ENCODE measurements around the gene HERC5. TPM values are rescaled to one million over a fixed set of nuclear protein-coding genes. Genes with fewer than 3 reads are reported as not detected.
"Not testable (repeated sequence)": the region's sequence is repeated elsewhere in the genome, so short reads cannot be mapped to it uniquely, and the experiment has no call there.

HERC5 gene
- total RNA-seq, 1 donor from 2014 or later, result 21.2 TPM

GRCh38 chr4:88437873-88438272 lies 19.0 kb upstream of the HERC5 start:
- H3K9me3 Mint-ChIP-seq; H3K27me3 Mint-ChIP-seq (ENCODE audit: insufficient read depth); intact Hi-C loops (cut with micrococcal nuclease); H3K27ac Mint-ChIP-seq; DNase-seq (ENCODE audit: low spot score); H3K4me3 Mint-ChIP-seq: not testable (repeated sequence)
- Mint-ChIP-seq H3K4me1 (ENCODE audit: low read depth) (peaks cover 11% of the 10 kb centered on the region), H3K36me3 (ENCODE audit: low read depth) (peaks cover 65% of the 10 kb centered on the region)

DNA sequence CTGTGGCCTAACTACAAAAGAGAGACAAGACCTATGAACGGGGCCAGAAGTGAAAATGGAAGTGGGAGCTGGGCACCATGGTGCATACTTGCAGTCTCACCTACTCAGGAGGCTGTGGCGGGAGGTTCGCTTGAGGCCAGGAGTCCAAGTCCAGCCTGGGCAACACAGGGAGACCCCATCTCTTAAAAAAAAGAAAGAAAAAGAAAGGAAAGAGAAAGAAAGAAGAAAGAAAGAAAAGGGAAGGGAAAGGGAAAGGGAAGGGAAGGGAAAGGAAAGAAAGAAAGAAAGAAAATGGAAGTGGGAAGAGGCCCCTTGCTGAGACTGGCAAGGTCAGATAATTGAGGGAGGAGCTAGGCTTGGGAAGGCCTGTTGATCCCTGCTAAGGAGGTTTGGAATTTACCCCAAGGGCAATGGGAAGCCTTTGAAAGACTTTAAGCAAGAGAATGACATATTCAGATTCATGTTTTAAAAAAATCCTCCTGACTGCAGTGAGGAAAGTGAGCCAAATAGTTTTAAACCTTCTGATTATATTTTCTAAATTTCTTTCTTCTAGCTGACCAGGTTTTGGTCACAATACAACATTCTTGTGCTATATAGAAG lies 17.7 kb upstream of the HERC5 start:
- peaks cover 17% of the 10 kb centered on the region for H3K4me1 Mint-ChIP-seq (ENCODE audit: low read depth)
- no peak overlapping the region for H3K27ac Mint-ChIP-seq
- no peak overlapping the region for H3K4me3 Mint-ChIP-seq
- DNase-seq (ENCODE audit: low spot score), result no peak
- peaks cover 4% of the 10 kb centered on the region for H3K9me3 Mint-ChIP-seq
- H3K36me3 Mint-ChIP-seq (ENCODE audit: low read depth), result peaks cover 62% of the 10 kb centered on the region
- intact Hi-C loops (cut with micrococcal nuclease), result no loop called here
- H3K27me3 Mint-ChIP-seq (ENCODE audit: insufficient read depth), result no peaks in the 10 kb centered on the region

DNA sequence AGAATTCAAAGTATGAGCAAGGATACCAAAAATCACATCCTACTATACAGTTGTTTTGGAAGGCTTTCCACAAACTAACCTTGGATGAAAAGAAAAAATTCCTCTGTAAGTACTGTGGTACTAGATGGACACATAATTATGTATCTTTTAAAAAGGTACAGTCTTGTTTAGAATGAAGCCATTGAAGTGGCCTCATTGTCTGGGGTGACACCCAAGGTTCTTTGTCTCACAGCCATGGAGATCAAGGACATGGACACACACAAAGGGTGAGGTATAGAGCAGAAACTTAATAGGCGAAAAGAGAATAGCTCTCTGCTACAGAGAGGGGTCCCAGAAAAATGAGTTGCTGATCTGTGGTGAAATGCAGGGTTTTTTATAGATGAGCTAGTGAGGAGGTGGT lies 16.8 kb upstream of the HERC5 start:
- H3K4me3 Mint-ChIP-seq, result no peak overlapping the region
- no peak overlapping the region for H3K27ac Mint-ChIP-seq
- intact Hi-C loops (cut with micrococcal nuclease), result no loop called here
- peaks cover 17% of the 10 kb centered on the region for H3K4me1 Mint-ChIP-seq (ENCODE audit: low read depth)
- no peak for DNase-seq (ENCODE audit: low spot score)
- H3K36me3 Mint-ChIP-seq (ENCODE audit: low read depth), result peaks cover 65% of the 10 kb centered on the region
- peaks cover 4% of the 10 kb centered on the region for H3K9me3 Mint-ChIP-seq
- H3K27me3 Mint-ChIP-seq (ENCODE audit: insufficient read depth), result no peaks in the 10 kb centered on the region

DNA sequence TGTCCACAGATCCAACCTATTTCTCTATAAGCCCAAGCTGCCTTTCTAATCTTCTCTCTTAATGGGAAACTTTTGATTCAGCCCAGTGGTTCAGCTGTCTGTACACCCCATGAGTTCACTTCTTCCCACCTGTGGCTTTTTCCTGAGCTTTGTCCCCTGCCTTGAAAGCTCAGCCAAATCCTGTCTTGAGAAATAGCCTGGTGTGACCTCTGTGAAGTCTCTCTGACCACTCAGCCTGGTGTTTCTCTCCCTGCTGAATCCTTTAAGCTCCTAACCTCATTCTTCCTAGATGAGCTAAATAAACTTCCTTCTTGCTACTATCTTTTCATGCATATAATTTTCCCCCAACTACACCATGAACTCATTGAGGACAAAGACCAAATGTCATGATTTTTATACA lies 15.2 kb upstream of the HERC5 start:
- intact Hi-C loops (cut with micrococcal nuclease), result no loop called here
- no peak overlapping the region for H3K27ac Mint-ChIP-seq
- H3K36me3 Mint-ChIP-seq (ENCODE audit: low read depth), result peaks cover 58% of the 10 kb centered on the region
- H3K4me1 Mint-ChIP-seq (ENCODE audit: low read depth), result peaks cover 17% of the 10 kb centered on the region
- H3K9me3 Mint-ChIP-seq, result peaks cover 4% of the 10 kb centered on the region
- DNase-seq (ENCODE audit: low spot score), result no peak
- no peaks in the 10 kb centered on the region for H3K27me3 Mint-ChIP-seq (ENCODE audit: insufficient read depth)
- H3K4me3 Mint-ChIP-seq, result no peak overlapping the region

DNA sequence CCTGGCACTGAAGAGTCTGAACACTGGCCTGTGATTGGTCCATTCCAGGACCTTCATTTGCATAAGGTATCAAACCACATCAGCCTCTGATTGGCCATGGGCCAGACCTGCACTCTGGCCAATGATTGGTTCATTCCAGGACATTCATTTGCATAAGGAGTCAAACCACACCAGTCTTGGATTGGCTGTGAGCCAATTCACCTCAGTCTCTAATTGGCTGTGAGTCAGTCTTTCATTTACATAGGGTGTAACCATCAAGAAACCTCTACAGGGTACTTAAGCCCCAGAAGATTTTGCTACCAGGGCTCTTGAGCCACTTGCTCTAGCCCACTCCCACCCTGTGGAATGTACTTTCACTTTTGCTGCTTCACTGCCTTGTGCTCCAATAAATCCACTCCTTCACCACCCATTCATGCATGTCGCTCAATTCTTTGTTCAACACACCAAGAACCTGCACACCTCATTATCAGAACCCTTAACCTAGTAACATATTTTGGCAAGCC lies 14.2 kb upstream of the HERC5 start:
- DNase-seq (ENCODE audit: low spot score), result no peak
- Mint-ChIP-seq H3K9me3 (peaks cover 4% of the 10 kb centered on the region), H3K4me3 (no peak overlapping the region), H3K27me3 (ENCODE audit: insufficient read depth) (no peaks in the 10 kb centered on the region), H3K4me1 (ENCODE audit: low read depth) (peaks cover 24% of the 10 kb centered on the region), H3K36me3 (ENCODE audit: low read depth) (peaks cover 58% of the 10 kb centered on the region), H3K27ac (no peak overlapping the region)
- intact Hi-C loops (cut with micrococcal nuclease), result no loop called here

- Mint-ChIP-seq H3K27me3 (ENCODE audit: insufficient read depth) (no peaks in the 10 kb centered on the region), H3K4me1 (ENCODE audit: low read depth) (peaks cover 24% of the 10 kb centered on the region), H3K4me3 (no peak overlapping the region), H3K36me3 (ENCODE audit: low read depth) (peaks cover 61% of the 10 kb centered on the region), H3K27ac (no peak overlapping the region), H3K9me3 (peaks cover 4% of the 10 kb centered on the region)
- no peak for DNase-seq (ENCODE audit: low spot score)
- intact Hi-C loops (cut with micrococcal nuclease), result no loop called here
These were observed 13.4 kb upstream of the HERC5 start for GRCh38 chr4:88443486-88443885.

- H3K9me3 Mint-ChIP-seq, result peaks cover 4% of the 10 kb centered on the region
These were observed 11.7 kb upstream of the HERC5 start for GRCh38 chr4:88445252-88445651.

GRCh38 chr4:88446124-88446523 lies 10.8 kb upstream of the HERC5 start:
- H3K27ac Mint-ChIP-seq, result no peak overlapping the region
- no peak for DNase-seq (ENCODE audit: low spot score)
- no peak overlapping the region for H3K4me3 Mint-ChIP-seq
- peaks cover 18% of the 10 kb centered on the region for H3K4me1 Mint-ChIP-seq (ENCODE audit: low read depth)
- intact Hi-C loops (cut with micrococcal nuclease), result no loop called here
- H3K36me3 Mint-ChIP-seq (ENCODE audit: low read depth), result peaks cover 48% of the 10 kb centered on the region
- H3K27me3 Mint-ChIP-seq (ENCODE audit: insufficient read depth), result no peaks in the 10 kb centered on the region
- H3K9me3 Mint-ChIP-seq, result peaks cover 4% of the 10 kb centered on the region

More at GRCh38 chr4:88445252-88445651, 11.7 kb upstream of the HERC5 start:
- Mint-ChIP-seq H3K4me3 (no peak overlapping the region), H3K27ac (no peak overlapping the region), H3K4me1 (ENCODE audit: low read depth) (peaks cover 18% of the 10 kb centered on the region), H3K27me3 (ENCODE audit: insufficient read depth) (no peaks in the 10 kb centered on the region), H3K36me3 (ENCODE audit: low read depth) (peaks cover 54% of the 10 kb centered on the region)
- intact Hi-C loops (cut with micrococcal nuclease), result no loop called here
- DNase-seq (ENCODE audit: low spot score), result no peak

DNA sequence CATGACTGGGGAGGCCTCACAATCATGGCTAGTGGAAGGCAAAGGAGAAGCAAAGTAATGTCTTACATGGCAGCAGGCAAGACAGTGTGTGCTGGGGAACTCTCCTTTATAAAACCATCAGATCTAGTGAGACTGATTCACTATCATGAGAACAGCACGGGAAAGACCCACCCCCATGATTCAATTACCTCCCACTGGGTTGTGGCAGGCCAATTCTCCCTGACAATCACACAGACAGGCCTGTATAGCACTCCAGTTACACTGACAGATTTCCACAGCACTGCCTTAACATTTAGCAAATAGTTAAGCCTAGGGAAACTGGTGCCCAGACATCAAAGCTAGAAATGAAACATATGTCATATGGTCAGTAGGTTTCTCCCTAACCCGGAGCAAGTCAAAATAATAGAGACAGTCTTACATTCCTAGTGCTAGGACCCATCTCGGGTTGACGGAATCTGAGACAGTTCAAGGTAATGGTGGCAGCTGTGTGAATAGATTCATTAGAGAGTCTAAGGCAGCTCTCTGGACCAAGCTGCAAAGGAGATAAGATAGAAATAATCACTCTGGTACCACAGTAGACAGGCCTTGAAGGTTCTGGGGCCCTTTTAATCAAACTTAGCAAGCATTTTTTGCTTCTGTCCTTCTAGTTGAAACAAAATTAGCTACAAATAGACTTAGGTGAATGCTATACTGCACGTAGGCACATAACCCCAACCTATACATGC lies 9.4 kb upstream of the HERC5 start:
- peaks cover 4% of the 10 kb centered on the region for H3K9me3 Mint-ChIP-seq
- no peaks in the 10 kb centered on the region for H3K27me3 Mint-ChIP-seq (ENCODE audit: insufficient read depth)
- no peak overlapping the region for H3K4me3 Mint-ChIP-seq
- peaks cover 43% of the 10 kb centered on the region for H3K36me3 Mint-ChIP-seq (ENCODE audit: low read depth)
- peaks cover 18% of the 10 kb centered on the region for H3K4me1 Mint-ChIP-seq (ENCODE audit: low read depth)
- no peak for DNase-seq (ENCODE audit: low spot score)
- no peak overlapping the region for H3K27ac Mint-ChIP-seq
- intact Hi-C loops (cut with micrococcal nuclease), result no loop called here

DNA sequence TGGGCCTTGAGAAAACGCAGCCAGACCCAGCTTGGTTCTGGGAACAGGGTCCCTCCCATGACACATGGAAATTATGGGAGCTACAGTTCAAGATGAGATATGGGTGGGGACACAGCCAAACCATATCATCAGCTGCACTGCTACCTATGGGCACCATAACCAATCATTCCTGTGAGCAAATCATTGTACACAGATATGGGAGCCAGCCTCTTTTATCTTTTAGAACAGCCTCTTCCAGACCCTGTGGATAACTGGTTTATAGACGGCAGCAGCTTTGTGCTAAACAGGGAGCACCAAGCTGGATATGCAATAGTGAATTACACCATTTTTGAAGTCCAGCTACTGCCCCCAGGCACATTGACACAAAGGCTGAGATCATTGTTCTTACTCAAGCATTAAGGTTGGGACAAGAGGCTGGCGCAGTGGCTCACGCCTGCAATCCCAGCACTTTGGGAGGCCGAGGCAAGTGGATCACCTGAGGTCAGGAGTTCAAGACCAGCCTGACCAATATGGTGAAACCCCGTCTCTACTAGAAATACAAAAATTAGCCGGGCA lies 8.6 kb upstream of the HERC5 start:
- H3K4me3 Mint-ChIP-seq; H3K27me3 Mint-ChIP-seq (ENCODE audit: insufficient read depth); H3K27ac Mint-ChIP-seq; intact Hi-C loops (cut with micrococcal nuclease); DNase-seq (ENCODE audit: low spot score); H3K9me3 Mint-ChIP-seq: not testable (repeated sequence)
- H3K4me1 Mint-ChIP-seq (ENCODE audit: low read depth), result peaks cover 13% of the 10 kb centered on the region
- peaks cover 41% of the 10 kb centered on the region for H3K36me3 Mint-ChIP-seq (ENCODE audit: low read depth)

DNA sequence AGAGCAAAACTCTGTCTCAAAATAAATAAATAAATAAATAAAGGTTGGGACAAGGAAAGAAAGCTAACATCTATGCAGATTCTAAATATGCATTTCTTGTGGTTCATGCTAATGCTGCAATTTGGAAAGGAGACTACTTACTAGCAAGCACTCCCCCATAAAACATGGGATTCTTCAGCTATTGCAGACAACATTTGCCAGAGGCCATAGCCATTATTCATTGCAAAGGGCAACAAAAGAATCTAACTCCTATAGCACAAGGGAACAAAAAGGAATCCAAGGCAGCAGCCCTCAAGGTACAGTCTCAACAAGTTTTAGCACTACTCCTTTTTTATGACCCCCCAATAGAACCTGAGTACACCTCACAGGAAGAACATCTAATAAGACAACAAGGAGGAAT lies 8.0 kb upstream of the HERC5 start:
- H3K27me3 Mint-ChIP-seq (ENCODE audit: insufficient read depth), result no peaks in the 10 kb centered on the region
- peaks cover 3% of the 10 kb centered on the region for H3K9me3 Mint-ChIP-seq
- H3K27ac Mint-ChIP-seq, result no peak overlapping the region
- H3K4me1 Mint-ChIP-seq (ENCODE audit: low read depth), result peaks cover 11% of the 10 kb centered on the region
- peaks cover 43% of the 10 kb centered on the region for H3K36me3 Mint-ChIP-seq (ENCODE audit: low read depth)
- no peak overlapping the region for H3K4me3 Mint-ChIP-seq
- DNase-seq (ENCODE audit: low spot score), result no peak
- intact Hi-C loops (cut with micrococcal nuclease), result no loop called here

- no peaks in the 10 kb centered on the region for H3K27me3 Mint-ChIP-seq (ENCODE audit: insufficient read depth)
- H3K4me1 Mint-ChIP-seq (ENCODE audit: low read depth), result peaks cover 12% of the 10 kb centered on the region
- peaks cover 41% of the 10 kb centered on the region for H3K36me3 Mint-ChIP-seq (ENCODE audit: low read depth)
- peaks cover 3% of the 10 kb centered on the region for H3K9me3 Mint-ChIP-seq
- H3K4me3 Mint-ChIP-seq, result no peak overlapping the region
- intact Hi-C loops (cut with micrococcal nuclease), result no loop called here
- no peak for DNase-seq (ENCODE audit: low spot score)
- H3K27ac Mint-ChIP-seq, result no peak overlapping the region
These were observed 7.6 kb upstream of the HERC5 start for GRCh38 chr4:88449290-88449689.

DNA sequence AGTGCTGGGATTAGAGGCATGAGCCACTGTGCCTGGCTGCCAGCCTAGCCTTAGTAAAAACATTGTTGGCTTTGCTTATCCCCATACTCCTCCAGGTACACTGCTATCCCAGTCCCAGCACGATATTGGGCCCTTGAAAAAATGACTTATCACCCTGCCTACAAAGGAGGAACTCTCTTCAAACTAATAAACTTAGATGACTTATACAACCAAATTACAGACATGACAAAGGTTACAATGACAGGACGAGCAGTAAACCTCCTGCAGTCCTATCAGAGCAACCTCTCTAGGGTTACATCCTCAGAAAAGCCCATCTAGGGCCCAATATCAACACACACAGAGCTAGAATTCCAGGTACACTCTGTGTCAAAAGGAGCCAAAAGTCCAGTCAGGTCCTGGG lies 5.7 kb upstream of the HERC5 start:
- intact Hi-C loops (cut with micrococcal nuclease), result loop anchor here (10.0 kb wide), 1 partner anchor 844 kb away; no protein-coding TSS in a partner anchor
- Mint-ChIP-seq H3K27ac (no peak overlapping the region), H3K4me3 (no peak overlapping the region), H3K4me1 (ENCODE audit: low read depth) (peaks cover 30% of the 10 kb centered on the region), H3K36me3 (ENCODE audit: low read depth) (peaks cover 29% of the 10 kb centered on the region), H3K9me3 (peaks cover 3% of the 10 kb centered on the region), H3K27me3 (ENCODE audit: insufficient read depth) (no peaks in the 10 kb centered on the region)
- no peak for DNase-seq (ENCODE audit: low spot score)

Measured in activated T-helper 1 cell treated with anti-CD3 and anti-CD28 coated beads, Interleukin-12 subunit alpha, Interleukin-12 subunit beta, Interleukin-2, Interleukin-4 antibody, amounts not matched to agents 30 ng/mL and 10 ng/mL and 1 ng/mL, durations not matched to agents 14 hours and 24 hours and 36 hours (primary cell).